Measurements from ENCODE around the gene PCDH9.

GRCh38 chr13:67042556-67042955, 187.6 kb downstream of the PCDH9 start:
- TF ChIP-seq TAF1 (IDR thresholded peaks at IDR 0.05; ENCODE audit: borderline replicate concordance, insufficient read depth, low read length) (no peak), REST (IDR thresholded peaks at IDR 0.05; ENCODE audit: insufficient read depth in 1 of 2, low read depth in 2 of 2, low read length in 2 of 2) (no peak)
